Measurements from ENCODE around the gene ADAMTS18.
"Not testable (repeated sequence)": the region's sequence is repeated elsewhere in the genome, so short reads cannot be mapped to it uniquely, and the experiment has no call there.

ADAMTS18 gene

DNA sequence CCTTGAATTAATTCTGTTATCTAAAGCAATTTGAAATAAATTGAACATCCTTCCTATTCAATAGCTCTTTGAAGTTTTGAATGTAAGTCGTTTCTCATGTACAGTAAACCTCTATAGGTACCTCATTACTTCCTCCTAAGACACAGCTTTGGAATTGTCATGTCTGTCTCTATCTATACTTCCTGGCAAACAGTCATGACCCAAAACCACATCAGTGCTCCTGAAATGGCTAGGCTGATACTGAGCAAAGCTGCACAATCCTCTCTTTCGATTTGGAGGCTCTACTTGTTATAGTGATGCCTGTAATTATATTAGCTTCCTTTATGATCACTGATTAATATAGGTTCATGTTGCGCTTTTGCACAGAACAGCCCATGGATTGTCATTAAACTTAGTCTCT, 110.1 kb downstream of the ADAMTS18 start:
- FAIRE-seq = no peak

DNA sequence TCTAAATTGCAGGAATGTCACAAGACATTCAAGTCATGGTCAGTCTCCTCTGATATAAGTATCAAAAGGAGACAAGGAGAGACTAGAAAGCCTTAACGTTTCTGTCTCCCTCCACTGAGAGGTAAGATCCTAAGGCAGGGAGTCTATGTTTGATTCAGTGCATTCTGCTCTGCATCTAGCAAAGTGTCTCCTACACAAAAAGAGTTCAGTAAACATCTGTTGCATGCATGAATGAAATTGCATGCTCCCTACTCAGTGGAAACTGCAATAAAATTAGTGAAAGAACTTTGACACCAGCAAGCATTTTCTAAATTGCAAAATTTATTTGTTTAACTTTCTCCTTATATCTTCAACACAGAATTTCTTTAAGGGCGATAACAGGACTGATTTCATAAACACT, 111.1 kb downstream of the ADAMTS18 start:
- no peak for FAIRE-seq

DNA sequence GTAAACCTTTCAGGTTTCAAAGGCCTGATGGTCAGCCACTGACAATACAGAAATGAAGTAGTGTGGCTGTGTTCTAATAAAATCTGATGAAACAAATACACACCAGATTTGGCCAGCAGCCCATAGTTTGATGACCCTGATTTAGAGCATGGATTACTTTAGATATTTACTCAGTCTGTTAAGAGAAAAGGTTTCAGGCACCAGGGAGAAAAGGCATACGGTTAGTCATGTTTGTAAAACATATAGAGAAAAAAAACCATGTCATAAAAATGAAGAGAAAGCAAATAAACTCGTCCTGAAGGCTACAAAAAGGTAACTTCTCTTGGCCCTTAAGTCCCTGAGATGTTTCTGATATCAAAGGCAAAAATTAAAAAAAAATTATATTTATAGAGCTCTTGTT, 112.1 kb downstream of the ADAMTS18 start:
- no peak for FAIRE-seq

DNA sequence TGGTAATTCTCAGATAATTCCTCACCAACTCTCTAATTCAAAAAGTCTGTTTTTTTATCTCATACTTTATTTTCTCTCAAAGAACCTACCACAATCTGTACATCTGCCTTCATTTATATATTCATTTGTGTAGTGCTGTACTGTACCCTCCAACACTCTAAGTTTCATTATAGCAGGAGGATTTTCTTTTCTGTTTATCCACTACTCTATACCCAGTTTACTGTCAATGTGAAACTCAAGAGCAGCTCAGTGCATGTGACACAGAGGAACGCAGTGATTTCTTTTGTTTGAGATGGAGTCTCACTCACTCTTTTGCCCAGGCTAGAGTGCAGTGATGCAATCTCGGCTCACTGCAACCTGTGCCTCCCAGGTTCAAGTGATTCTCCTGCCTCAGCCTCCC, 117.8 kb downstream of the ADAMTS18 start:
- no peak for FAIRE-seq

DNA sequence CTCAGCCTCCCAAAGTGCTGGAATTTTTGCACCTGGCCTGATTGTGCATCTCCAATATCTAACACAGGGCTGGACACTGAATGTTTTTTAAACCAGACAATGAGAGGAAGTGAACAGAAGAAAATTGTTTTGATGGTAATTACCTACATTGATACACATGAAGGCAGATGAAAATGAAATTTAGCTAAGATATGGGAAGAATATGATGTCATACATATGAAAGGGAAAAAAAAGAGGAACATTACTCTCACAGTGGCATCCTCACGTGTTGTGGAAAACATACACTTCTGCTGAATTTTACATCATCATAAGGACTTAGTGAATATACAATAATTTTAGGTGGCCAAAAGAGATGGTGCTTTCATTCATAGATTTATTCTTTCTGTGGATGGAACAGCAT, 124.0 kb downstream of the ADAMTS18 start:
- no peak for FAIRE-seq

DNA sequence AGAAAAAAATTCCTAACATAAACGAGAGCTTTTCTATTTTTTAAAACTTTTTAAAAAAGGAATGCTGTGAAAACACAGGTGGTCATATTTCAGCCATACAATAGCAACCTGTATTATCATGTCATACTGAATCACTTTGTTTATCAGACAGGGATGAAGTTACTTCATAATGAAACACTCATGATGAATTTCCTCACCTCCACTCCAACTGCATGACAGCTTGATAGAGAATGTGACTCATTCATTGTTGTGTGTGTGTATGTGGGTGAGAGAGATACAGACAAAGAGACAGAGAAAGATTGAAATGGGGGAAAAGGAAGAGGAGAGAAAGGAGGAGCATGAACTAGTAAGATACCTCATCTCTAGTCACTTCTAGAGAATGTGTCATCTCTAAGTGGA, 126.7 kb downstream of the ADAMTS18 start:
- no peak for FAIRE-seq

DNA sequence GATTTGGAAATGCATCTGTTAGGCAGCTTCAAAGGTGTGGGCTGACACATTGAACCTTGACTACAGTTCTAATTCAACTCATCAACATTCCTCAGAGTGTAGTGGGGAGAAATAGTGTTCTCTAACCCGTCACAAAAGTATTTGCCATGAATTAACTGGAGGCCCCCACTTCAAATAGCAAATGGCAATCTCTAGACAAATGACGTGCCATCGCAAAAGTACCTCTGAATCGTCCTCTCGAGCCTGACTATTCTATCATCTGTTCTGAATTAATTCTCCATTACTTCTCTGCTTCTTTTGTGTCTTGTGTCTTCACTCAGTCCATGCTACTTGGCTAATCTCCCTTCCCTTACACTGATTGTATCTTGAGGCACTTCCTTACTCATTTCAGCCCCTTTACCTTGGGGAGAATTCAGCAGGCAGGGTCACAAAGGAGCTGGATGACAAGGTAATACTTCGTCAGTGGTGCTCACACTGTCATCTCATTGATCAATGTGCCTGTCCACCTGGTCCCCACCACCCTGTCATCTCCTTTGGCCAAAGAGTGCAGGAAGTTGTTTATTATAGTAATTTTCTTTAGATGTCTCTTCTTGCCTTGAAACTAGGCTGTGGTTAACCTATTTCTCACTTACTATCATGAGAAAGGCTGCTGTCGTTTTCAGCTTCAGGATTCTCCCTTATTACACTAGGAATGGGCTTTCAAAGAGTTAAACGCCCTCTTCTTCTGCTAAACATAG, 127.2 kb downstream of the ADAMTS18 start:
- no peak for FAIRE-seq

DNA sequence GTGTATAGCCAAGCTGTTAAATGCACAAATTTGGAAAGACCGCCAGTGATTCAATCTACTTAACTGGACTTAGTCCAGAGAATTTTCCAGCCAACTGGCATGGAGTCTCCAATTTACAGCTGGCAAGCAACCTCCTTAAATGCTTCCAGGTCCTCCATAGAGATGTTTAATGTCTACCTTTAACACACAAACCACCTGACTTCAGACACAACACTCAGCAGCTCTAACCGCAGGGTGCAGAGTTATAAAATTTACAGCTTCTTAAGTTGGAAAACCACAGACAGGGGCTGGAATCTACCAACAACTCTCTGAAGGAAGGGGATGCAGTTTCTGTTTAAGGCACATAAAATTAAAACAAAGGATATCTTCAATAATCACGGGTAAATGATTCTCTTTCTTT, 128.8 kb downstream of the ADAMTS18 start:
- FAIRE-seq = no peak

DNA sequence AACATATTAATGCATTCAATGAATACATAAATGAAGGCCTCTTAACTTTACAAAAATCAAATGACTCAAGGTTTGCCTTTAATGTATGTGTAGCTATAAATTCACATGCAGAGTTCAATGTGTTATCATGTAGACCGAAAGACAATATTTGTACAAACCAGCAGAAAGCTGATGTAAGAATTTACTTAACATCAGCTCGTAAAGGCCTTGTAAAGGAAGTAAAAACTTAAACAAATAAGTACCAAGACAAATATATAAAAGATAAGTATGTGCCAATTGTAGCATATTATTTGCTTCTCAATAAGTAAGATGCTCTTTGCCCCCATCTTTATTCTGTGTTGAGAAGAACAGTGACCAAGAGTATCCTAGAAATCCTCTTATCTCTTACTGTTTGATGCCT, 130.0 kb downstream of the ADAMTS18 start:
- no peak for FAIRE-seq

DNA sequence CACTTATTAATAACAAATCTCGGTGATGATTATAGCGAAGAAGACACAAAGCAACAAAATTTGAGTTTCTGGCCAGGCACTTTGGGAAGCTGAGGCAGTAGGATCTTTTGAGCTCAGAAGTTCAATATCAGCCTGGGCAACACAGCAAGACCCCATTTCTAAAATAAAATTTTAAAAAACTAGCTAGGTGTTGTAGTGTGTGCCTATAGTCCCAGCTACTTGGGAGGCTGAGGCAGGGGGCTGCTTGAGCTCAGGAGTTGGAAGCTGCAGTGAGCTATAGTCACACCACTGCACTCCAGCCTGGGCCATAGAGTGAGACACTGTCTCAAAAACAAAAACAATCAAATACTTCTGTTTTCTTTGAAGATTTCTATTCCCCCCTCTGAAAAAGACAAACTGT, 130.7 kb downstream of the ADAMTS18 start:
- no peak for FAIRE-seq

DNA sequence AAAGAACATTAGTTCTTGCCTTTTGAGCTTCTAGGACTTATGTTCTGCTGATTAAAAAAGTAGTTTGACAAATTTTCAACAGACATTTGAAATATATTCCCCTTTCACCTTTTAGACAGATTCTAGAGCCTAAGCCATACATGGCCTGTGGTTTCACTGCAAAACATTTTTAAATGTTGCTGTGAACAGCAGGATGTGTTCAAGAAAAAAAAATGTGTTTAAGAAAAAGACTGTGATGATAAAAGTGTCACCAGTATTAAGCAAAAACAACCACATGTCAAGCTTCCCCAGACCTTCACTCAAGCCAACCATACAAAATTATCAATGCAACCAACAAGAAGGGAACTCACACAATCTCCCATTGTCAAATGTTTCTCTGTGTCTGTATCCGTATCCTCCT, 132.2 kb downstream of the ADAMTS18 start:
- no peak for FAIRE-seq

DNA sequence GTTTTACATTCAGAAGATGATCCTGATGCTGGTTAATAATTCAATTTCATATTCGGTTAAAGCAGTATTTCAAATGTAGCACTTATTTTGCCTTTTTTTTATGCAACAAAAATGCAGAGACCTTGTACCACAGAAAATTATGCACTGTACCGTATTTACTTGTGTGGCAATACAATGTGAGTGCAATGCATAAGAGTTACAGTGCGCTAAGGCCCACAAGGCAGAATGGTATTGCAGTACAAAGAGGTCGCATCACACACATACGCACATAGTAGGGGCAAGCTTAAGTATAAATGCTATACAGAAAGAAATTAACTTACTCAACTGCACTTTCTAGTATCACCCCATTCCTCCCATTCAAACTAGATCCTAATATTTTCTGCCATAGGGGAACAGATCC, 132.6 kb downstream of the ADAMTS18 start:
- FAIRE-seq = no peak

DNA sequence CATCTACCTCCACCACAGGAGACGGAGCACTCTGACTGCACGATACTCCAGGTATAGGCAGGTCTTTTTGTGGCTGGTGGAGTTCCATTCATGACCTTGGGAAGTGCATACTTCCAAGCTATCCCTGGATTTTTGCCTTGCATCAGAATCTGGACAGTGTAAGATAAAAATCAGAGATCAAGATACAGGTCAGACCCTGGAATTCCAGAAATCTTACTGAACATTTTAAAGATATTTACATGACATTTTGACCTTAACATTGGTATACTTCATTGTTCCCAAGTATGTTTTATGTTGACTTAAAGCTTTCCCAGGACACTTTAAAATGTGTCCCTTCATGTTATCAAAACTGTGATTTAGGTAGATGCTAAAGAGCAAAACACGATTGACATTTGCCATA, 134.6 kb downstream of the ADAMTS18 start:
- FAIRE-seq = no peak

DNA sequence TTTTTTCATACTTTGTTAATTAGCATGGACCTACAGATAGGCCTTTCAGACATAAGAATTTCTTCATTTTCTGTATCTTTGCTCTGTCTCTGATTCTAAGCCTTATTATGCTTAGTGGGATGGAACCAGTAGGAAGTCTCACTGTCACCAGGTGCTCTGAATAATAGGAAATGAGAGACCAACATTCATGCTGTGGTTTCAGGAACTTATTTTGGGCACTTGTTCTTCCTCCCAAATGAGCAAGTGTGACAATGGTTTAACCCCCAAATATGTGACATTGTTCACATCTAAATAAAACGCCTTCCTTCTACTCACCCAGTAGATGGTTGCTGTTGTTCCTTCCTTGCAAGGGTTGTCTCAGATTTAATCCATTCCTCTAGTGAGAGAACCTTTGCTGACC, 135.4 kb downstream of the ADAMTS18 start:
- no peak for FAIRE-seq

DNA sequence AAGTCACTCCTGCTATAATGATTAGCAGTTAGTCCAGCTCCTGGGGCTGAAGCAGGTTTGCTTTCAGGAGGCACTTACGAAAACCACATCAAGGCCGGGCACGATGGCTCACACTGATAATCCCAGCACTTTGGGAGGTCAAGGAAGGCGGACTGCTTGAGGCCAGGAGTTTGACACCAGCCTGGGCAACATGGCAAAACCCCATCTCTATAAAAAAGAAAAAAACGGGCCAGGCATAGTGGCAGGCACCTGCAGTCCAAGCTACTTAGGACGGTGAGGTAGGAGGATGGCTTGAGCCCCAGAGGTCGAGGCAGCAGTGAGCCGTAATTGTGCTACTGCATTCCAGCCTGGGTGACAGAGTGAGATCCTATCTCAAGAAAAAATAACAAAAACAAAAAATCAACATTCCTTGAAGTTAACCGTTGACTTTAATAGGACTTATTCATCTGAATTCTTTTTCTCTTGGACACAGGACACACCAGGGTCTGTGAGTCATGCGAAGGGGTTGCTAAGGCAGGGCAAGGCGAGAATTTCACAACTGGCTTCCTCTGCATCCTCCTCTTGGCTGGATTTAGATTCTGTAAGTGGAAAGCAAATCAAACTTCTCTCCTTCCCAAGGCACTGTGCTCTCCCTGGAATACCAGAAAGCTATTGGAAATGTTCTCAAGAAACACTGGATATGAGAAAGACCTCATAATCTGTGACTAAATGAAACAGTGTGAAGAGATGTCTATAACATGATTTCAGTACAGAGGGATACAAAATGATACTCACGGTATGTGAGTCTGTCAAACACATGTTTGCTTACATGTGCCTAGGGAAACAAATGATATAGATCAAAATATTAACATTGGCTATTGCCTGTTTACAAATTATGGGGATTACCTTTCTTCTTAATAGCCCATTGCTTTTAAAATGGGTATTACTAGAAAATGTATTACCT, 136.1 kb downstream of the ADAMTS18 start:
- no peak for FAIRE-seq

DNA sequence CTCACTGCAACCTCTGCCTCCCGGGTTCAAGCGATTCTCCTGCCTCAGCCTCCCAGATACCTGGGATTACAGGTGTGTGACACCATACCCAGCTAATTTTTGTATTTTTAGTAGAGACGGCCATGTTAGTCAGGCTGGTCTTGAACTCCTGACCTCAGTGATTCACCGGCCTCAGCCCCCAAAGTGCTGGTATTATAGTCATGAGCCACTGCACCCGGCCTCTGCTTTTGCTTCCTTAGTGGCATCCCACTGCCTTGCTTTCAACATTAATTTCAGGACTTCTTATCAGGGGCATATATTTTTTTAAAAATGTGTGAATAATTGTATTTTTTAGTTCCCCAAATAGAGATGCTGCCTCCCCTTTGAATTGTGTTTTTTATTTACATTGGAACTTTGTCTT, 136.8 kb downstream of the ADAMTS18 start:
- no peak for FAIRE-seq

DNA sequence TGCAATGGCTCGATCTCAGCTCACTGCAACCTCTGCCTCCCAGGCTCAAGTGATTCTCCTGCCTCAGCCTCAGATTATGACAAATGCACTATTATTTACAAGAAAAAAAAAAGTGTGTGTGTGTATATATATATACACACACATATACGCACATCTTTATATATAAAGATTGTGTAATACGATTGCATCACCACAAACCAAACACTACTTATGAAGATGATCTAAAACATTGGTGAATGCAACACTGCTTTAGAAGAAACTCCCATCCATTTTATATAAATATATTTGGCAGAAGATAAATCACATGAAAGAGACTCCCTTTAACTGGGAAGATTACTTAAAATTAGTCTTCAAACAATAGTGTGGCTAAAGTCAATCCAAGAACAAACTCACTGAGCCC, 138.9 kb downstream of the ADAMTS18 start:
- no peak for FAIRE-seq

DNA sequence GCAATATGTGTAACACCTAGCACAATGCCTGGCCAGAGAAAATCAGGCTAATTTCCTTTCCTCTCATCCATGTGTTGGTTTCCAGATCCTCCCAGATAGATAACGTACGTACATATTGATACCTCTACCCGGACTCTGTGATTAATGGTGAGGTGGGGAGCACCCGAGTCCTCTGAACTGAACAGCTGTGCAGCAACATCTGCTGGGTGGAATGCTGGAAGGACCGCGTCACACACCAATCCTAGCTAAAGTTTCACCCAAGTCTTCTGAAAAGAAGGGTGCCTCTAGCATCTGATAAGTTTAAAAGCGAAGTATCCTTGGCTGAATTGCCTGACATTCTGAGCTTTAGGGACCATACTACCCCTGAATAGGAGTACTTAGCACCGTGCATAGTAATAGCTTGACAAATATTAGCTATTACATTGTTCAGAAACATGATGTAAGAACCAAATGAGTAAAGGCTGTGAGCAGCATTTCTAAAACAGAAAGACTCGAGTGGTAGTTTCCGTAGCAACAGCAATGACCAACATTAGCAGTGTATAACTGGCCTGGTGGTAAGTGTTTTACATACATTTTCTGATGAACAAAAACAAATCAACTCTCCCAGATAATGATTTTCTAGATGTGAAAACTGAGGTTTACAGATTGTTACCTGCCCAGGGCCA, 144.3 kb downstream of the ADAMTS18 start:
- FAIRE-seq = no peak

DNA sequence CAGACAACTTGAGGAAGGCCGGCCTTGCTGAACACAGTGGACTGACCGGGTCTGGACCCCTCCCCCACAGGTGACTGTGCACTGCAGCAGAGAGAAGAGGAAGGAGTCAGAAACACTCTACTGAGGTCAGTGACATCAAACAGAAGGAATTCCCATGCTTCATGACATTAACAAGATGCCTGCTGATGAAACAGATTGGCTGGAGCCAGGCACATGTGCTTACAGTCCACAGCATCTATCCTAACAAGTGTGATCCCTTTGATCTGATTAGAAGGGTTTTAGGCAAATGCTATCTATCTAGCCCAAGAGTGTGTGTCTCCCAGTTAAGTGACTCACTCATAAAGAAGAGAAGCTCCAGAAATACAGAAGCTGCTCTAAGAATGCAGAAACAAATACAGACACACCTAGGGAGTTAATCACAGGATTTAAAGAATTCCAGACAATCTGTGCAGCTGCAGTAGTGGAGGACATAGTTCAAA, 145.5 kb downstream of the ADAMTS18 start:
- FAIRE-seq = no peak

DNA sequence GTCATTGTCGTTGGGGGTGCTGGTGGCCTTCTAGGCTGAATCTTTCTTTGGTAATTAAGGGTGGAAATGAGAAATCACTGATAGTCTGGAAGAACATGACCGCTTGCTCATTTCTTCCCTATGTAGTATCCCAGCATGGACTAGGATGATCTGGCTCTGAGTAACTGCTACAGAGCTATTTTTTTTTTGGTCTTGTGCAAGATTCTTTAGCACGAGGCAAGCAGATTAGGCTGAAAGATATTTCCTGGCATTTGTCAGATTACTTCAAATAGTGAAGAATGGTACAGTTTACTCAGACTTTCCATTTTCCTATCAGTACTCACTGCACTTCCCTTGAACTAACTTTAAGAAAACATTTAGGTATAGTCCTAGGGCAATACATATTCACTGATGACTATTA, 146.6 kb downstream of the ADAMTS18 start:
- FAIRE-seq = no peak

DNA sequence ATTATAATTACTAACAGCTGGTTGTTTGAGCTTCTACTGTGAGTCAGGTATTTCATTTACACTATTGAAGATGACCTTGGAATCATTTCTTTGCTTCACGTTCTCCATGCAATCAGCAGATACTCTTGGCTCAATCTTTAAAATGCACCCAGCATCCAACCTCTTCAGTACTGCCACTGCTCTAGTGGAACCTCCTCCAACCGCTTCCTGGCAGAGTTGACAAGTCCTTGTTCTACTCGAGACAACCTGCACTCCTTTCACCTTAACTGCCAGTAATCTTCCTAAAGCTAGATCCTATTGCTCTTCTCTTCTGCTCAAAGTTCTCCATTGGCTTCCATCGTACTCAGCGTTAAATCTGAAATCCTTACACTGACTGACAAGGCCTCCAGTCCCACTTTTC, 149.2 kb downstream of the ADAMTS18 start:
- no peak for FAIRE-seq

DNA sequence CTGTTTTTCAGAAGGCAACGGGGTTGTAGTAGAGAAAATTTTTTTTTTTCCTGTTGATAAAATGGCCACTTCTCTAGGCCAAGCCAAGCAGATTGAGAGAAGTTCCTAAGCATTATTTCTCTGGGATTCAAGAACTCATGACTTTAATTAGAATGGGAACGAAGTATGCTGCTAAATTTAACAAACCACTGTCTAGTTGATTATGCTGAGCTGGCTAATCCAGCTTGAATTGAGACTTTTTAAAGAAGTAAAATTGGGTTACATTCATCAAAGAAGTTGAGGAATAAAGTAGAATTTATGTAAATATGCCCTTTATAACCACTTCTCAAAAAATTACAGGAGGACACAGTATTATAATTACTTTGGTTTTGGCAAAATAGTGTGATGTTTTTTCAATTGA, 152.5 kb downstream of the ADAMTS18 start:
- no peak for FAIRE-seq

DNA sequence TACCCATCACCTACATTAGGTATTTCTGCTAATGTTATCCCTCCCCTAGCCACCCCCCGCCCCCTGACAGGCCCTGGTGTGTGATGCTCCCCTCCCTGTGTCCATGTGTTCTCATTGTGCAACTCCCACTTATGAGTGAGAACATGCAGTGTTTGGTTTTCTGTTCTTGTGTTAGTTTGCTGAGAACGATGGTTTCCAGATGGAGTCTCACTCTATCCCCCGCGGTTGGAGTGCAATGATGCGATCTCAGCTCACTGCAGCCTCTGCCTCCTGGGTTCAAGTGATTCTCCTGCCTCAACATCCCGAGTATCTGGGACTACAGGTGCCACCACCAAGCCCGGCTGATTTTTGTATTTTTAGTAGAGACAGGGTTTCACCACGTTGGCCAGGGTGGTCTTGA, 155.5 kb downstream of the ADAMTS18 start:
- not testable (repeated sequence) for FAIRE-seq

DNA sequence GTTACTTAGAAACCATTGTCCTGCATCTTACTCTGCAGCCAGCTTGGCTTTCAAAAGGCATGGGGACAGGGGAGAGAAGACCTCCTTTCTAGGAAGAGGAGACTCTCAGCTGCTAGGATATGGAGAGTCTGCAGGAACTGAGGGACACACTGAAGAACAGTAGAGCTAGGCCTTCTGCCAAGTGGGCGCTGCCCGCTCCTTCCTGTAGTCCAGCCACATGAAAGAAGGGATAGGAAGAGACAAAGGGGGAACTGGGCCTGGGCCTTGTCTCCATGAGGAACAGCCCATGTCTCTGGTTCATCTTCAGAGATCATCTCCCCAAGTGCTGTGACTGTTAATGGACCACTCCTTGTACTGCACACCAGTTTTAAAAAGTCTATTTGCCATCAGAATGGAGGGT, 157.3 kb downstream of the ADAMTS18 start:
- no peak for FAIRE-seq
